VCaP (cell line): Measurements from ENCODE around the gene MID1.

Experiments
- H3K27ac ChIP-seq: fragments of 450-650 bp; 2 replicates; pipeline ENCODE4 v1.5.1; 2017
- CTCF ChIP-seq: fragments of 450-650 bp; conservative IDR thresholded peaks from 2 replicates; pipeline ENCODE4 v1.5.1; 2017; ENCODE audit warnings: mild to moderate bottlenecking, moderate library complexity

The MID1 gene

GRCh38 chrX:10447564-10448214 is 172.7 kb downstream of the MID1 start:
- no peak overlapping the region for H3K27ac ChIP-seq
- TF ChIP-seq CTCF = no peak

DNA sequence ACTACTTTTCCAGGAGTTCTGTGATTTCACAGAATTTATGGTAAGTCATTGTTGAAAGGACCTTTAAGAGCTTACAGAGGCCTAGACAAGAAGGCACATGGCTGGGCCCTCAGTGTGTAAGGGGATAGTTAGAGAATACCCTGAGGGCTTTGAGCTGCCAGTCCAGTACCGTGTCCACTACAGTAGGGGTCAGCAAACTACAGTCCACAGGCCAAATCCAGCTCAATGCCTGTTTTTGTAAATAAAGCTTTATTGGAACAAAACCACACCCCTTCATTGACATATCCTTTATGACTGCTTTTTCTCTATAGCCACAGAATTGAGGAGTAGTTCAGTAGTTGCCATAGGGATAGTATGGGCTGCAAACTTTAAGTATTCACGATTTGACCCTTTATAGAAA is 176.2 kb downstream of the MID1 start:
- no peak for TF ChIP-seq CTCF
- H3K27ac ChIP-seq = no peak overlapping the region

DNA sequence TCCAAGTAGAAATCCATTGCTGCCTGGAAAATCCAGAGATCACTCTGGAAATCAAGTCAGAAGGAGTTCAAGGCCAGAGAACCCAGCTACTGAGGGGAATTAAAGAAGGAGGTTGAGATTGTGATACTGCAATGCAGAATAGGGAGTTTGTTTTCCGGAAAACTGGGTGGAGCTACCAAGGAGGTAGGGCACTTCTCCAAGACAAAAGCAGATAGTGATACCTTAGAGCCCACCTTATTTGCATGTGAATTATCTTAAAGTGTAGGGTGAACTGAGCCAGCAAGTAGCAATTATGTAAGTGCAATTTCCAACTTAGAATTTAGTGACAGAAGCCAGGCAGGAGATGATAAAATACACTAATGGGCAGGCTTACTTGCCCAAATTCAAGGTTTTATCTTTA is 178.9 kb downstream of the MID1 start:
- H3K27ac ChIP-seq = no peak overlapping the region
- no peak for TF ChIP-seq CTCF

- H3K27ac ChIP-seq = no peak overlapping the region
- TF ChIP-seq CTCF = no peak
Observed at GRCh38 chrX:10433296-10433965, 187.0 kb downstream of the MID1 start.

GRCh38 chrX:10429908-10430307 is 190.5 kb downstream of the MID1 start:
- no peak for TF ChIP-seq CTCF
- no peak overlapping the region for H3K27ac ChIP-seq

GRCh38 chrX:10427249-10427648 is 193.1 kb downstream of the MID1 start:
- H3K27ac ChIP-seq = no peak overlapping the region
- TF ChIP-seq CTCF = no peak

DNA sequence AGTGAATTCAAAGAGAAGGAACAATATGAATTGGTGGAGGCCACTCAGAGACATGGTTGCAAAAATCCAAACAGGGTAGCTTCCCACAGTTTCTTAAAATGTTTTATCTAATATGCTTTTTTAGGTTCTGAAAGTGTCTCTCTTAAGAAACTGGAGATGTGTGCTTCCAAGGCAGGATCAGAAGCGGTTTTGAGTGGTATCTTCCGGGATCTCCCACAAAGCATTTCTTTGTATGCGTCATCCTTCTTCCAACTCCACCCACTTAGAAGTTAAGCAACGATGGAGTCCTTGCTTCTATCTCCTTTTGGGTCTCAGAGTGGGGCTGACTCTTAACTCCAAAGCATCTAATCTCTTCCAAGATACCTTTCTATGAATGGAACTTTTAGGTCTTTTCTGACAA is 196.7 kb downstream of the MID1 start:
- H3K27ac ChIP-seq = no peak overlapping the region
- TF ChIP-seq CTCF = no peak
